Measurements from ENCODE around the gene PPP1R15B. TPM values are rescaled to one million over a fixed set of nuclear protein-coding genes. Genes with fewer than 3 reads are reported as not detected.
"Not testable (repeated sequence)": the region's sequence is repeated elsewhere in the genome, so short reads cannot be mapped to it uniquely, and the experiment has no call there.

Gene PPP1R15B
- total RNA-seq, 1 donor from 2014 or later, result 46.9 TPM

DNA sequence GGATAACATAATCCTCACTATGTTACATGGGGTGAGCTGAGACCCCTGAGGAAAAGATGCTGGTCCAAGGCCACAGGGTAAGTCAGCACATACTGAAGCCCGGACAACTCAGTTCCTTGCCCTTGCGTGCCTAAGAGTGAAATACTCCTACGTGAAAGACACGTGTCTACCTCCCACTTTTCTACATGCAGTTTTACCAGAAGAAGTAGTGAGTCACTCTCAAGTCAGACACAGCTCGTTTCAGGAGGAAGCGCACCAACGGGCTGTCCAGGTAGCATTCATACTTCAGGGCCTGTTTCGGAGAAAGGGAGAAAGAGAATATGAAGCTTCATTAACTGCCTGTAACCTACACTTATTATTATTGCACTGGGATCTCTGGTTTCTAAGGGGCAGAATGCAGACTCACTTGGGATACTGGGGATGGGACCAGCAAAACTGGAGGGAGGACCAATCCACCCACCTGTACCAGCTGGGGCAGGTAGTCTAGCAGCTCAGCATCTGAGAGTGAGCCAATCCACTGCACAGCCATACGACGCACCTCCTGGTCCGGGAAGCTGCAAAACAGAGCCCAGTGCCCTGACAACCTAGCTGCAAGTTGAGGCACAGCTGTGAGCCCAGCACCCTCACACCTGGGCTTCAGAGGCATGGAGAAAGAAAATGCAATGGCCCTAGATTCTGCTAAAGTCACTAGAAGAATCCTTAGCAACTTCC, 32.4 kb upstream of the PPP1R15B start:
- DNase-seq (ENCODE audit: low read depth), result peak; percentile 45

DNA sequence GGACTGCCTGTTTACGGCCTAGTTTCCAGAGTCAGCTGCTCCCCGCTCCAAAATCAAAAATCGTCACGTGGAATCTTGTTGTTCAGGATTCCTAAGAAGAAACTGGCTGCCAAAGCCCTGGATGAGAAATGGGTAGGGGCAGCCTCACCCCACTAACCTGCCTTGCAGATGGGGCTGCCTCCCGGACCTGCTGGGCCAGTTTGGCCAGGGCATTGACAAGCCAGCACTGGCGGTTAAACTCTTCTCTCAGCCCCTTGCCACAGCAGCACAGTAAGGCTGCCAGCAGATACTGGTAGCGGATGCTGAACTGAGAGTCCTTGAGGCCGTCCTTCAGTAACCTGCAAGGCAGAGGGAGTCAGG, 31.6 kb upstream of the PPP1R15B start:
- DNase-seq (ENCODE audit: low read depth), result peak; percentile 19

GRCh38 chr1:204442376-204443259, 31.0 kb upstream of the PPP1R15B start:
- no peak for DNase-seq (ENCODE audit: low read depth)

GRCh38 chr1:204441558-204441957, 29.9 kb upstream of the PPP1R15B start:
- no peak for DNase-seq (ENCODE audit: low read depth)

DNA sequence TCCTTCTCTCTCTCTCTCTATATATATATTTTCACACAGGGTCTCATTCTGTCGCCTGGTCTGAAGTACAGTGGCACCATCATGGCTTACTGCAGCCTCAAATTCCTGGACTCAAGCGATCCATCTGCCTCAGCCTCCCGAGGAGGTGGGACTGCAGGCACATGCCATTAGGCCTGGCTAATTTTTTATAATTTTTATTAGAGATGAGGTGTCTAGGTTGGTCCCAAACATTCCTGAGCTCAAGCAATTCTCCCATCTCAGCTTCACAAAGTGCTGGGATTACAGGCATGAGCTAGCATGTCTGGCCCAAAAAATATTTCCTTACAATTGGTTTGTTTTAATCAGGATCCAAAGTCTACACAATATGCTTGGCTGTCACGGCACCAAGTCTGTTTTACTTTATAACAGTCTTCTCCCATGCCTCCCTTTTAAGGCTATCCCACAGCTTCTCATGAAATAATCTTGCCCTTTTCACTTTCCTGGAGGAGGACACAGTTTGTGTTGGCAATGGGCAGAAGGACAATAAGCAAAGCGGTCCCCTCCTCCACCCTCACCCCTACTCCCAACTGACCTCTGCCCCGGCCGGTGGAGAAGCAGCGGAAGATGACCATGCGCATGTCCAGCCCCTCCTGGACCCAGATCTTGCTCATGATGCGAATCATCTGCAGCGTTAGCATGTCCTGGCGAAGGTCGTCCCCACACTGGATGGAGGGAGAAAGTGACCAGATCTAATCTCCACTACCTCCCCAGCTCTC, 28.2 kb upstream of the PPP1R15B start:
- DNase-seq (ENCODE audit: low read depth), result no peak

- DNase-seq (ENCODE audit: low read depth), result peak; percentile 100
Measured at GRCh38 chr1:204438628-204439027, 27.0 kb upstream of the PPP1R15B start.

- no peak for DNase-seq (ENCODE audit: low read depth)
Measured at GRCh38 chr1:204437796-204438570, 26.4 kb upstream of the PPP1R15B start.

GRCh38 chr1:204435872-204436271, 24.3 kb upstream of the PPP1R15B start:
- DNase-seq (ENCODE audit: low read depth), result peak; percentile 62

DNA sequence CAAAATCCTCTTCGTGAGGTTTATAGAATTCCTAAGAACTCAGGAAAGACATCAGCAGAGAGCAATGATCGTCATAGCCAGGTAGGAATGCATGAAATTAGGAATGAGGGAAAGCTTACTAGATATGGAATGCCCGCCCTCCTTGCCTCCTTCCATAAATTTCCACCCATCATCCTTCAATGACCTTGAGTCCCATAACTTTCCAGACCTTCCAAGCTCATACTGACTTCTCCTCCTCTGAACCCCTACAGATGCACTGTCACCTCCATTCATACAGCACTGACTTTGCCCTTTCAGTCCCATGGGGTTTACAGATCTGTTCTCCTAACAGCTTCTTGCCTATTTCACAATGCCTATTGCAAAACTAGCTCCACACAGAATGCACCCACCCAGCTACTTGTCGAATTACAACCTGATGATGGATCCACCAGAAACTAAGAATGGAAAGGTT, 23.8 kb upstream of the PPP1R15B start:
- peak; percentile 83 for DNase-seq (ENCODE audit: low read depth)

- no peak for DNase-seq (ENCODE audit: low read depth)
Measured at GRCh38 chr1:204434116-204434755, 22.6 kb upstream of the PPP1R15B start.

DNA sequence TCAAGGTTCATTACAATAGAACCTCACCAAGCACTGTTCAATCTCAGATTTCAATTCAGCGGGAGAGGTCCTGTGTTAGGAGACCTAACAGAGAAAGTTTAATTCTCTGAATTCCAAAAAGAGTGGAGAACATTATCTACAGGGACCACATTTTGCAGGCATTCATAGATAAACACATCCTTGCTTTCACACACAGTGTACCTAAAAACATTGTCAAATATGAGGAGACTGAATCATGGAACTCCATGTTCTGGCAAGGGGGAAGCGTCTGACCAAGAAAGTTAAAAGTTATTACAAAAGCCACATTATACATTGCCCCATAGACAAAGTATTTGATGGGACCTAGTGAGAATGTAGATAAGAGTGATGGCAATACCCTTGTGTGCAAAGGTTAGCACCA, 21.1 kb upstream of the PPP1R15B start:
- no peak for DNase-seq (ENCODE audit: low read depth)

DNA sequence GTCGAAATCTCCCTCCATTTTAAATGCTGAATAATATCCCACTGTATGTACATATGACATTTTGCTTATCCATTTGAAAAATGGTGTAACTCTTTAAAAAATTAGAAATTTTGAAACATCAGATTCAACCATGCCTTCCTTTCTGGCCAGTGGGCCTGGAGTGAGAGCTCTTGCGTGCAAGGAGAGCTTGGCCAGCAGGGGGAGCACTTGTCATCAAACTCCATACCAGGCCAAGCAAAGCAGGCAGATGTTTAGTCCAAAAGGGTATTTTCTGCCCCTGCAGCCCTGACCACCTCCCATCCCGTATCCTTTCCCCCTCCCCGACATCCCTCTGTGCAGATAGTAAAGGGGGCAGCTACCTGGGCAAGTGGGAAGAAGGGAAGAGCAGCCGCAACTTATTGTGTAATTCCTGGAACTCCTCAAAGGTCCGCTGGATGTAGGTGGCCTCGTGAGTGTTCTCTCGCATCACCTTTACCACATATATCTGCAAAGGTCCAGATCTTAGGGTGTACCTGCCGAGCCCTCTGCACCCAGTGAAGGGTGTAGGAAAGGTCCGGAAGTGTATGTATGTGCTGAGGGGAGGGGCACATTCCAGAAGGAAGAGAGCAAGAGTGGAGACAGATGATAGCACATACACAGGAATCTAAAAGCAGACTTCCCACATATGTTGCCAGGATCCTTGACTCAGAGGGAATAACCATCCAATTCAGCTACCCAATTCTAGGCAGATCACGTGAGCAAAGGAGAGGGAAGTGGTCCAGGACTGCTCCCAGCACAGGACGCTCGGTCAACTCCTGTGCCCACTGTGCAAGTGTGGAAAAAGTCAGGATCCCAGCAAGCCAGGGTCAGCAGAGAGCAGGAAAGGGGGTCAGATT, 19.9 kb upstream of the PPP1R15B start:
- DNase-seq (ENCODE audit: low read depth), result peak; percentile 69

GRCh38 chr1:204429746-204430145, 18.1 kb upstream of the PPP1R15B start:
- DNase-seq (ENCODE audit: low read depth), result no peak

- DNase-seq (ENCODE audit: low read depth), result no peak
Measured at GRCh38 chr1:204426971-204427701, 15.5 kb upstream of the PPP1R15B start.

GRCh38 chr1:204426474-204426873, 14.9 kb upstream of the PPP1R15B start:
- no peak for DNase-seq (ENCODE audit: low read depth)

DNA sequence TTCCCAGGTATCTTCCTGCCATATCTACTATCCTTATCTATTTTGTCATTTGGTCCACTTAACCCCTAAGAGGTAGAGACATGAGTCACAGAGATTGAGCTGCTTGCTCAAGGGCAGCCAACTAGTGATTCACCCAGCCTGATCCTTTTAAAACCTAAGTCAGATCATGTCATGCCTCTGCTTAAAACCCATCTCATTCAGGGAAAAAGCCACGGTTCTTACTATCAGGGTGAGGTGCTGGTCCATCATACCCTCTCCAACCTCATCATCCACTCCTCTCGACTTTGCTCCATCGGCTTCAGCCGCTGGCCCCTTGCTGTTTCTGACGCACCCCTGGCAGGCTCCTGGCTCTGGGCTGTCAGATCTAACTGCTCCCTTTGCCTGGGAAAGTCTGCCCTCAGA, 14.4 kb upstream of the PPP1R15B start:
- DNase-seq (ENCODE audit: low read depth), result peak; percentile 77

DNA sequence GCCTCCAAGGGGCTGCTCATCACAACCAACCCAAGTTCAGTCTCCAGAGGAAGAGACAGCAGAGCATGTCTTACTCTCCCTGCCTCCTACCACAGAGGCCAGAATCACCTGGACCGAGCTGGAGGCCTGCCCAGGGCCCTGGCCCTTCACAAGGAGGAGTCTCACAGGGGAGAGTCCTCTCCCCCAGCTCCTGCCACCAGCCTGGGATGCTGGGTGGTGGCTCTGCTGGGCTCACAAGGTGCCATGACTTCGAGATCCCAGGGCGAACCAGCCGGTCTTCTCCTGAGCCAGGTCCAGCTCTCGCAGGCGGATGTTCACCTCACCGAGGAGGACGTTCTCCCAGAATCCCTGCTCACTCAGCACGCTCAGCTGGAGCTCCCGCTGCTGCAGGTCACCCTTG, 13.0 kb upstream of the PPP1R15B start:
- DNase-seq (ENCODE audit: low read depth), result no peak

DNA sequence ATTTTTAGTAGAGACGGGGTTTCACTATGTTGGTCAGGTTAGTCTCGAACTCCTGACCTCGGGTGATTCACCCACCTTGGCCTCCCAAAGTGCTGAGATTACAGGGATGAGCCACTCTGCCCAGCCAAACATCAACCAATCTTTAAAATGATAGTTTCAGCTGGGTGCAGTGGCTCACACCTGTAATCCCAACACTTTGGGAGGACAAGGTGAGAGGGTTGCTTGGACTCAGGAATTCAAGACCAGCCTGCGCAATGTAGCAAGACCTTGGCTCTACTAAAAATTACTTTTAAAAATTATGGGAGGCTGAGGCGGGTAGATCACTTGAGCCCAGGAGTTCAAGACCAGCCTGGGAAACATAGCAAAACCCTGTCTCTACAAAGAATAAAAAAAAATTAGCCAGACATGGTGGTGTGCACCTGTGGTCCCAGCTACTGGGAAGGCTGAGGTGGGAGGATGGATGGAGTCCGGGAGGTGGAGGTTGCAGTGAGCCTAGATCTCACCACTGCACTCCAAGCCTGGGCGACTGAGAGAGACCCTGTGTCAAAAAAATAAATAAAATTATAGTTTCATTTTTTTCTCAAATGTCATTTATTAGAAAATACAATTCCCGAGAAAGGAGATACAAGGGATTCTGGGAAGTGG, 10.6 kb upstream of the PPP1R15B start:
- not testable (repeated sequence) for DNase-seq (ENCODE audit: low read depth)

DNA sequence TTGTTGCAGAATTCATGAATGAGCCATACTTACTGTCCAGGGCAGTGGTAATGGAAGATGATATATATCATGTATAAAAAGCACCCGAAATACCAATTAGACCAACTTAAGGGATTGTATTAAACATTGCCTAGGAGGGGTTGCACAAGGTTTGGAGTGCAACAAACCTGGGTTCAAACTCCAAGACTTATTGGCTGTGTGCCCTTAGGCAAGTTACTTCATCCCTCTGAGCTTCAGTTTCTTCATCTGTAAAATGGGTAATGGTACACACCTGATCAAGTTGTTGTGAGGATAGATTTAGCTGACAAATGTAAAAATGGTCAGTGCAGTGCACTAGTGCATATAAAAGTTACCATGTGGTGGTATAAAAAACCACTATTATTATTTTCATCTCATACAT, 9.8 kb upstream of the PPP1R15B start:
- DNase-seq (ENCODE audit: low read depth), result no peak
